IMR-90 (cell line): ENCODE data around the gene SLC25A51. TPM values are rescaled to one million over a fixed set of nuclear protein-coding genes. Genes with fewer than 3 reads are reported as not detected.

Experiments used
- CTCF ChIP-seq: conservative IDR thresholded peaks from 2 replicates; pipeline ENCODE4 v1.5.1; 2012; ENCODE audit warnings: mild to moderate bottlenecking, low read depth, low read length, improper control_type of control experiment
- ELK1 ChIP-seq: fragments of 150-350 bp; IDR thresholded peaks from 2 replicates; pipeline ENCODE4 v1.6.1; 2016; ENCODE audit warnings: low read depth, mild to moderate bottlenecking, low read length, moderate library complexity, borderline replicate concordance
- FOS ChIP-seq: fragments of 150-350 bp; IDR thresholded peaks from 2 replicates; pipeline ENCODE4 v1.6.1; 2016; ENCODE audit warnings: low read depth, low read length
- RFX5 ChIP-seq: IDR thresholded peaks from 2 replicates; pipeline ENCODE4 v1.8.0; 2012; ENCODE audit warnings: low read depth, mild to moderate bottlenecking, low read length, moderate library complexity
- polyA plus RNA-seq, 3 experiments: library from polyadenylated mRNA; depleted of rRNA; stranded (reverse); fragments of >200 nt; gene quantifications; 2 replicates each; pipeline ENCODE4 v1.2.3, GENCODE V29; 2012; ENCODE audit warnings: low replicate concordance in 1 of 3
- total RNA-seq: library from RNA; depleted of rRNA; stranded (reverse); fragments of >200 nt; gene quantifications from 2 replicates; pipeline ENCODE4 v1.2.3, GENCODE V29; 2012

SLC25A51 gene
- total and polyA plus RNA-seq, 2 of the 4 experiments (the other 2 are of a cell fraction) = 14.1 to 81.6 TPM

- no peak for TF ChIP-seq ELK1
- TF ChIP-seq CTCF = no peak
- TF ChIP-seq FOS = no peak
- no peak for TF ChIP-seq RFX5
Measured at GRCh38 chr9:37911271-37911681, 7.3 kb upstream of the SLC25A51 start (continued).
